ENCODE data around the gene ATP2B2.

The ATP2B2 gene

GRCh38 chr3:10449436-10449835 lies 56.0 kb downstream of the ATP2B2 start:
- Histone ChIP-seq H3K9ac (ENCODE audit: low read length) (no peak overlapping the region), H3K4me1 (ENCODE audit: low read length) (no peaks in the 10 kb centered on the region), H3K36me3 (replicated peaks; ENCODE audit: low read depth, low read length) (no peaks in the 10 kb centered on the region), H3K27me3 (ENCODE audit: low read depth, low read length) (peaks cover 51% of the 10 kb centered on the region), H3K4me3 (ENCODE audit: low read length) (no peak overlapping the region), H2AFZ (ENCODE audit: low read depth, low read length) (no peak overlapping the region), H3K9me3 (ENCODE audit: insufficient read depth, low read length) (no peaks in the 10 kb centered on the region), H4K20me1 (ENCODE audit: insufficient read depth, low read length) (no peaks in the 10 kb centered on the region), H3K27ac (ENCODE audit: low read length) (no peak overlapping the region), H3K4me2 (ENCODE audit: low read length) (no peak overlapping the region), H3K79me2 (ENCODE audit: low read length) (no peaks in the 10 kb centered on the region)
- TF ChIP-seq CTCF (IDR thresholded peaks at IDR 0.05; ENCODE audit: low read depth, low read length) (no peak), EZH2phosphoT487 (IDR thresholded peaks at IDR 0.05; ENCODE audit: low read depth) (no peak)

- H3K36me3 ChIP-seq (replicated peaks; ENCODE audit: low read depth, low read length), result no peaks in the 10 kb centered on the region
- H4K20me1 ChIP-seq (ENCODE audit: insufficient read depth, low read length), result no peaks in the 10 kb centered on the region
- H3K9me3 ChIP-seq (ENCODE audit: insufficient read depth, low read length), result no peaks in the 10 kb centered on the region
- H3K27ac ChIP-seq (ENCODE audit: low read length), result no peak overlapping the region
- H3K79me2 ChIP-seq (ENCODE audit: low read length), result no peaks in the 10 kb centered on the region
- TF ChIP-seq EZH2phosphoT487 (IDR thresholded peaks at IDR 0.05; ENCODE audit: low read depth) (no peak), CTCF (IDR thresholded peaks at IDR 0.05; ENCODE audit: low read depth, low read length) (no peak)
- H3K27me3 ChIP-seq (ENCODE audit: low read depth, low read length), result peaks cover 46% of the 10 kb centered on the region
- no peak overlapping the region for H2AFZ ChIP-seq (ENCODE audit: low read depth, low read length)
- H3K9ac ChIP-seq (ENCODE audit: low read length), result no peak overlapping the region
- no peaks in the 10 kb centered on the region for H3K4me1 ChIP-seq (ENCODE audit: low read length)
- no peak overlapping the region for H3K4me3 ChIP-seq (ENCODE audit: low read length)
- H3K4me2 ChIP-seq (ENCODE audit: low read length), result no peak overlapping the region
These were observed 56.8 kb downstream of the ATP2B2 start for GRCh38 chr3:10448544-10448943.

GRCh38 chr3:10447527-10448260 lies 57.7 kb downstream of the ATP2B2 start:
- no peaks in the 10 kb centered on the region for H3K9me3 ChIP-seq (ENCODE audit: insufficient read depth, low read length)
- no peak overlapping the region for H3K4me3 ChIP-seq (ENCODE audit: low read length)
- no peaks in the 10 kb centered on the region for H3K79me2 ChIP-seq (ENCODE audit: low read length)
- H4K20me1 ChIP-seq (ENCODE audit: insufficient read depth, low read length), result no peaks in the 10 kb centered on the region
- no peak overlapping the region for H3K27ac ChIP-seq (ENCODE audit: low read length)
- no peaks in the 10 kb centered on the region for H3K4me1 ChIP-seq (ENCODE audit: low read length)
- no peak overlapping the region for H2AFZ ChIP-seq (ENCODE audit: low read depth, low read length)
- H3K4me2 ChIP-seq (ENCODE audit: low read length), result no peak overlapping the region
- TF ChIP-seq EZH2phosphoT487 (IDR thresholded peaks at IDR 0.05; ENCODE audit: low read depth) (no peak), CTCF (IDR thresholded peaks at IDR 0.05; ENCODE audit: low read depth, low read length) (no peak)
- H3K9ac ChIP-seq (ENCODE audit: low read length), result no peak overlapping the region
- peaks cover 38% of the 10 kb centered on the region for H3K27me3 ChIP-seq (ENCODE audit: low read depth, low read length)
- H3K36me3 ChIP-seq (replicated peaks; ENCODE audit: low read depth, low read length), result no peaks in the 10 kb centered on the region

- H3K27ac ChIP-seq (ENCODE audit: low read length), result no peak overlapping the region
- TF ChIP-seq EZH2phosphoT487 (IDR thresholded peaks at IDR 0.05; ENCODE audit: low read depth), result no peak
- TF ChIP-seq CTCF (IDR thresholded peaks at IDR 0.05; ENCODE audit: low read depth, low read length), result no peak
- no peaks in the 10 kb centered on the region for H3K9me3 ChIP-seq (ENCODE audit: insufficient read depth, low read length)
- H3K4me1 ChIP-seq (ENCODE audit: low read length), result no peaks in the 10 kb centered on the region
- no peak overlapping the region for H3K4me2 ChIP-seq (ENCODE audit: low read length)
- peaks cover 35% of the 10 kb centered on the region for H3K27me3 ChIP-seq (ENCODE audit: low read depth, low read length)
- H3K79me2 ChIP-seq (ENCODE audit: low read length), result no peaks in the 10 kb centered on the region
- H3K9ac ChIP-seq (ENCODE audit: low read length), result no peak overlapping the region
- H3K4me3 ChIP-seq (ENCODE audit: low read length), result no peak overlapping the region
- no peaks in the 10 kb centered on the region for H4K20me1 ChIP-seq (ENCODE audit: insufficient read depth, low read length)
- H3K36me3 ChIP-seq (replicated peaks; ENCODE audit: low read depth, low read length), result no peaks in the 10 kb centered on the region
- no peak overlapping the region for H2AFZ ChIP-seq (ENCODE audit: low read depth, low read length)
These were observed 58.3 kb downstream of the ATP2B2 start for GRCh38 chr3:10447110-10447509.
